ENCODE measurements around the gene RHOJ. TPM values are rescaled to one million over a fixed set of nuclear protein-coding genes. Genes with fewer than 3 reads are reported as not detected.

RHOJ gene
- total RNA-seq, 2 donors from 2014 or later = 5.9 to 11.2 TPM

GRCh38 chr14:63237791-63238190, 33.5 kb downstream of the RHOJ start:
- peaks cover 0 to 37% of the 10 kb centered on the region in 2 donors for H3K4me1 ChIP-seq

DNA sequence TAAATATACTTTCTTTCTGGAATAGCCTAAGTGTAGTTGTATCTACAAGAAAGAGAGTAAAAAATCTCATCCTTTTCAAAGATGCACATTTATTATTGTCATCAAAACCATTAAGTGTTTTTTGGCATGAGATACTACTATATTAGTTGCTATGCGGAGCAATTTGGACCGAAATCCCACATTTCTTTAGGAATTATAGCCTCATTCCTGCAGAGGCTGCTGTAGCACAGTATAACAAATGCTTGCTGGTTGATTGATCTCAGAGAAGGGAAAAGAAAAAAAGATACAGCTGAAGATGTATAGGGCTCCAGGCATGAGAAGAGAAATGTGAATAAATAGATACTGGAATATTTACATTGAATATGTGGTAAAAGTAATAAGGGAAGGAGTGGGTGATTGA, 36.0 kb downstream of the RHOJ start:
- no peak for TF ChIP-seq CTCF (IDR thresholded peaks at IDR 0.05)
- no peaks in the 10 kb centered on the region for H3K27me3 ChIP-seq
- DNase-seq (ENCODE audit: low spot score) = no peak
- no peak overlapping the region for H3K27ac ChIP-seq
- no peaks in the 10 kb centered on the region for H3K9me3 ChIP-seq
- peaks cover 0 to 29% of the 10 kb centered on the region in 2 donors for H3K4me1 ChIP-seq
- no peak overlapping the region for H3K4me3 ChIP-seq
- H3K36me3 ChIP-seq = no peaks in the 10 kb centered on the region

More at GRCh38 chr14:63237791-63238190, 33.5 kb downstream of the RHOJ start:
- Histone ChIP-seq H3K4me3 (no peak overlapping the region), H3K27me3 (no peaks in the 10 kb centered on the region), H3K36me3 (no peaks in the 10 kb centered on the region), H3K9me3 (no peaks in the 10 kb centered on the region), H3K27ac (no peak overlapping the region)
- no peak for TF ChIP-seq CTCF (IDR thresholded peaks at IDR 0.05)
- DNase-seq (ENCODE audit: low spot score) = no peak

- no peak for TF ChIP-seq CTCF (IDR thresholded peaks at IDR 0.05)
- H3K9me3 ChIP-seq = no peaks in the 10 kb centered on the region
- peaks cover 0 to 30% of the 10 kb centered on the region in 2 donors for H3K4me1 ChIP-seq
- H3K36me3 ChIP-seq = no peaks in the 10 kb centered on the region
- H3K27me3 ChIP-seq = no peaks in the 10 kb centered on the region
- no peak for DNase-seq (ENCODE audit: low spot score)
- peak overlapping the region in 1 of 2 donors; percentile 2 for H3K27ac ChIP-seq
- H3K4me3 ChIP-seq = no peak overlapping the region
Measured at GRCh38 chr14:63241096-63241495, 36.9 kb downstream of the RHOJ start.

DNA sequence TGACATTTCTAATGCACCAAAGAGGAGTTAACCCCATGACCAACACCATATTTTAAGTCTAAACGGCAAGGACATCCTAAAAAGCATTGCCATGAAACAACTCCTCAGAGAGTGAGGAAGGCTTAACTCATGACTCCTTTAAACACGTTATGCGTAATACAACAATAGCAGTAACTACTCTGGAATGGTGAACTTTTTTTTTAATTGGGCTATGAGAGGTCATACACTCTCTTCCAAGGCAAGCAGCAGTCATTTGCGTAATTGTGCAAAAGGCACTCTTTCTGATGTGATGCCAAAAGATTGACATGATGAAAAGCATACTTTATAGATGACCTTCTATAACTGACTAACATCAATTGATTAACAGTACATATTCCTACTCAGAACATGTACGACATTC, 39.4 kb downstream of the RHOJ start:
- TF ChIP-seq CTCF (IDR thresholded peaks at IDR 0.05) = no peak
- H3K27ac ChIP-seq = no peak overlapping the region
- DNase-seq (ENCODE audit: low spot score) = no peak
- no peaks in the 10 kb centered on the region for H3K9me3 ChIP-seq
- no peaks in the 10 kb centered on the region for H3K27me3 ChIP-seq
- H3K4me1 ChIP-seq = peaks cover 0 to 33% of the 10 kb centered on the region in 2 donors
- no peaks in the 10 kb centered on the region for H3K36me3 ChIP-seq
- no peak overlapping the region for H3K4me3 ChIP-seq

GRCh38 chr14:63245893-63246292, 41.6 kb downstream of the RHOJ start:
- no peaks in the 10 kb centered on the region for H3K36me3 ChIP-seq
- peaks cover 0 to 23% of the 10 kb centered on the region in 2 donors for H3K4me1 ChIP-seq

More at GRCh38 chr14:63245893-63246292, 41.6 kb downstream of the RHOJ start:
- Histone ChIP-seq H3K4me3 (no peak overlapping the region), H3K9me3 (no peaks in the 10 kb centered on the region), H3K27ac (no peak overlapping the region), H3K27me3 (no peaks in the 10 kb centered on the region)
- TF ChIP-seq CTCF (IDR thresholded peaks at IDR 0.05) = no peak
- no peak for DNase-seq (ENCODE audit: low spot score)

Data from right atrium auricular region (tissue), 2 donors.